Body of pancreas (tissue), 4 donors: Measurements from ENCODE around the gene P4HB.

Experiments used
- CTCF ChIP-seq, 7 experiments: fragments of 450-650 bp in 4 of 7; fragments of 200-600 bp in 3 of 7; sonication (generic) in 3 of 7; IDR thresholded peaks; one replicate each; pipeline ENCODE4 v1.5.1; 2016 to 2019; ENCODE audit warnings: antibody characterized with exemption in 7 of 7
- POLR2A ChIP-seq, 3 donors: fragments of 450-650 bp; IDR thresholded peaks; one replicate each; pipeline ENCODE4 v1.6.1; 2016; ENCODE audit warnings: antibody characterized with exemption in 3 of 3, mild to moderate bottlenecking in 2 of 3

GRCh38 chr17:81852237-81852636, 8.1 kb downstream of the P4HB start:
- TF ChIP-seq POLR2A (IDR thresholded peaks at IDR 0.05) (no peak), CTCF (IDR thresholded peaks at IDR 0.05) (no peak)
